ENCODE measurements around the gene LEUTX.
"Not testable (repeated sequence)": the region's sequence is repeated elsewhere in the genome, so short reads cannot be mapped to it uniquely, and the experiment has no call there.

The LEUTX gene

GRCh38 chr19:39802958-39803357 is 24.3 kb downstream of the LEUTX start:
- Histone ChIP-seq H3K27ac (replicated peaks; ENCODE audit: low read length) (no peak overlapping the region), H2AFZ (ENCODE audit: low read length) (peak overlapping the region; percentile 63), H4K8ac (ENCODE audit: low read depth, low read length) (no peak overlapping the region), H3K23ac (ENCODE audit: low read depth, low read length, poor library complexity) (no peak overlapping the region), H3K14ac (ENCODE audit: low read length) (no peak overlapping the region), H3K9ac (ENCODE audit: low read depth, low read length, poor library complexity) (no peak overlapping the region), H2BK15ac (ENCODE audit: low read length) (no peak overlapping the region), H3K4me3 (ENCODE audit: low read length in 2 of 2) (no peak overlapping the region), H2BK5ac (ENCODE audit: low read length) (no peak overlapping the region), H3K18ac (ENCODE audit: low read length) (no peak overlapping the region), H3K4me1 (ENCODE audit: control insufficient read depth in 2 of 2, insufficient read depth in 1 of 2, low read depth in 1 of 2, low read length in 2 of 2) (peaks cover 0 to 4% of the 10 kb centered on the region in 2 donors), H3K79me1 (ENCODE audit: low read depth, low read length) (no peaks in the 10 kb centered on the region), H3K4me2 (ENCODE audit: insufficient read depth, low read length, poor library complexity, severe bottlenecking) (no peak overlapping the region), H3K27me3 (ENCODE audit: control insufficient read depth in 3 of 3, insufficient read depth in 3 of 3, low read depth in 1 of 3, low read length in 3 of 3) (peaks cover 0 to 26% (median 0%) of the 10 kb centered on the region in 3 experiments), H4K91ac (ENCODE audit: low read depth, low read length, poor library complexity) (no peak overlapping the region), H2AK5ac (ENCODE audit: low read depth, low read length) (no peak overlapping the region), H2BK12ac (ENCODE audit: low read length) (no peak overlapping the region), H3K36me3 (replicated peaks in 1 of 2; ENCODE audit: control insufficient read depth in 2 of 2, insufficient read depth in 2 of 2, low read length in 2 of 2) (no peaks in the 10 kb centered on the region), H2BK120ac (ENCODE audit: low read depth, low read length) (no peak overlapping the region), H3K4ac (ENCODE audit: low read length) (no peak overlapping the region), H3K9me3 (replicated peaks in 1 of 2; ENCODE audit: control insufficient read depth in 2 of 2, insufficient read depth in 1 of 2, low read depth in 1 of 2, low read length in 2 of 2) (no peaks in the 10 kb centered on the region)
- DNase-seq (ENCODE audit: low spot score) = no peak
- WGBS, 2 donors (ENCODE audit: extremely low coverage in 2 of 2, insufficient read length in 2 of 2, insufficient replicate concordance in 1 of 2) = no CpG with 5 or more reads among the region's 4 CpGs

DNA sequence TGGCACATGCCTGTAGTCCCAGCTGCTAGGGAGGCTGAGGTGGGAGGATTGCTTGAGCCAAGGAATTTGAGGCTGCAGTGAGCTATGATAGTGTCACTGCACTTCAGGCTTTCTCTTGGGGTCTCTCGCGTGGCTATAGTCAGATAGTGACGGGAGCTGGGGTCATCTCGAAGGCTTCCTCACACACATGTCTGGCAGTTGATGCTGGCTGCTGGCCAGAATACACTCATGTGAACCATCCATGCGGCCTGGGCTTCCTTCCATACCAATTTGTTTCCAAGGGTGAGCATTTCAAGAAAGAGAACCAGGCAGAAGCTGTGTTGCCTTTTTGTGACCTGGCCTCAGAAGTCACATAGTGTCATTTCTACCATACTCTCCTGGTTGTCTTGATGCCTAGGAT is 26.4 kb downstream of the LEUTX start:
- H2AFZ ChIP-seq (ENCODE audit: low read length) = no peak overlapping the region
- H3K9me3 ChIP-seq (replicated peaks in 1 of 2; ENCODE audit: control insufficient read depth in 2 of 2, insufficient read depth in 1 of 2, low read depth in 1 of 2, low read length in 2 of 2) = no peaks in the 10 kb centered on the region
- H2AK5ac ChIP-seq (ENCODE audit: low read depth, low read length) = no peak overlapping the region
- H3K4me2 ChIP-seq (ENCODE audit: insufficient read depth, low read length, poor library complexity, severe bottlenecking) = no peak overlapping the region
- no peak overlapping the region for H2BK5ac ChIP-seq (ENCODE audit: low read length)
- no peak overlapping the region for H3K4me3 ChIP-seq (ENCODE audit: low read length in 2 of 2)
- no peak overlapping the region for H2BK12ac ChIP-seq (ENCODE audit: low read length)
- H3K27me3 ChIP-seq (ENCODE audit: control insufficient read depth in 3 of 3, insufficient read depth in 3 of 3, low read depth in 1 of 3, low read length in 3 of 3) = peaks cover 0 to 18% (median 0%) of the 10 kb centered on the region in 3 experiments
- H2BK15ac ChIP-seq (ENCODE audit: low read length) = no peak overlapping the region
- no peak overlapping the region for H4K91ac ChIP-seq (ENCODE audit: low read depth, low read length, poor library complexity)
- no peak overlapping the region for H3K23ac ChIP-seq (ENCODE audit: low read depth, low read length, poor library complexity)
- no peak overlapping the region for H3K4ac ChIP-seq (ENCODE audit: low read length)
- no peak overlapping the region for H3K18ac ChIP-seq (ENCODE audit: low read length)
- H4K8ac ChIP-seq (ENCODE audit: low read depth, low read length) = no peak overlapping the region
- peaks cover 0 to 4% of the 10 kb centered on the region in 2 donors for H3K4me1 ChIP-seq (ENCODE audit: control insufficient read depth in 2 of 2, insufficient read depth in 1 of 2, low read depth in 1 of 2, low read length in 2 of 2)
- no CpG with 5 or more reads among the region's 5 CpGs for WGBS, 2 donors (ENCODE audit: extremely low coverage in 2 of 2, insufficient read length in 2 of 2, insufficient replicate concordance in 1 of 2)
- H3K27ac ChIP-seq (replicated peaks; ENCODE audit: low read length) = no peak overlapping the region
- H3K36me3 ChIP-seq (replicated peaks in 1 of 2; ENCODE audit: control insufficient read depth in 2 of 2, insufficient read depth in 2 of 2, low read length in 2 of 2) = no peaks in the 10 kb centered on the region
- H2BK120ac ChIP-seq (ENCODE audit: low read depth, low read length) = no peak overlapping the region
- no peak for DNase-seq (ENCODE audit: low spot score)
- H3K9ac ChIP-seq (ENCODE audit: low read depth, low read length, poor library complexity) = no peak overlapping the region
- no peak overlapping the region for H3K14ac ChIP-seq (ENCODE audit: low read length)
- H3K79me1 ChIP-seq (ENCODE audit: low read depth, low read length) = no peaks in the 10 kb centered on the region

DNA sequence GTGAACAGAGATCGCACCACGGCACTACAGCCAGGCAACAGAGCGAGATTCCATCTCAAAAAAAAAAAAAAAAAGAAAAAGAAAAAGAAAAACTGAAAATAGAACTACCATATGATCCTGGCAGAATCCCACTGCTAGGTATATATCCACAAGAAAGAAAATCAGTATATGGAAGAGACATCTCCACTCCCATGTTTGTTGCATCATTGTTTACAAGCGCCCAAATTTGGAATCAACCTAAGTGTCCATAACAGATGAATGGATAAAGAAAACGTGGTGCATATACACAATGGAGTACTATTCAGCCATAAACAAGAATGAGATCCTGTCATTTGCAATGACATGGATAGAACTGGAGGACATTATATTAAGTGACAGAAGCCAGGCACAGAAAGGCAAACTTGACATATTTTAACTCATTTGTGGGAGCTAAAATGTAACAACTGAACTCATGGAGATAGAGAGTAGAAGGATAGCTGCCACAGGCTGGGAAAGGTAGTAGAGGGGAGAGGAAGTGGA is 29.3 kb downstream of the LEUTX start:
- no peak overlapping the region for H4K8ac ChIP-seq (ENCODE audit: low read depth, low read length)
- H3K36me3 ChIP-seq (replicated peaks in 1 of 2; ENCODE audit: control insufficient read depth in 2 of 2, insufficient read depth in 2 of 2, low read length in 2 of 2) = no peaks in the 10 kb centered on the region
- H3K14ac ChIP-seq (ENCODE audit: low read length) = no peak overlapping the region
- no peak overlapping the region for H3K4ac ChIP-seq (ENCODE audit: low read length)
- no peak overlapping the region for H4K91ac ChIP-seq (ENCODE audit: low read depth, low read length, poor library complexity)
- WGBS, 2 donors (ENCODE audit: extremely low coverage in 2 of 2, insufficient read length in 2 of 2, insufficient replicate concordance in 1 of 2) = no CpG with 5 or more reads among the region's 5 CpGs
- H3K27ac ChIP-seq (replicated peaks; ENCODE audit: low read length) = no peak overlapping the region
- no peak overlapping the region for H3K9ac ChIP-seq (ENCODE audit: low read depth, low read length, poor library complexity)
- H2AK5ac ChIP-seq (ENCODE audit: low read depth, low read length) = no peak overlapping the region
- no peak overlapping the region for H3K23ac ChIP-seq (ENCODE audit: low read depth, low read length, poor library complexity)
- no peak overlapping the region for H2BK15ac ChIP-seq (ENCODE audit: low read length)
- no peak overlapping the region for H3K18ac ChIP-seq (ENCODE audit: low read length)
- H3K27me3 ChIP-seq (ENCODE audit: control insufficient read depth in 3 of 3, insufficient read depth in 3 of 3, low read depth in 1 of 3, low read length in 3 of 3) = peaks cover 0 to 10% (median 0%) of the 10 kb centered on the region in 3 experiments
- H2BK12ac ChIP-seq (ENCODE audit: low read length) = no peak overlapping the region
- peaks cover 0 to 2% of the 10 kb centered on the region in 2 donors for H3K4me1 ChIP-seq (ENCODE audit: control insufficient read depth in 2 of 2, insufficient read depth in 1 of 2, low read depth in 1 of 2, low read length in 2 of 2)
- H2BK5ac ChIP-seq (ENCODE audit: low read length) = no peak overlapping the region
- H3K4me2 ChIP-seq (ENCODE audit: insufficient read depth, low read length, poor library complexity, severe bottlenecking) = no peak overlapping the region
- no peak overlapping the region for H2BK120ac ChIP-seq (ENCODE audit: low read depth, low read length)
- H2AFZ ChIP-seq (ENCODE audit: low read length) = no peak overlapping the region
- H3K79me1 ChIP-seq (ENCODE audit: low read depth, low read length) = no peaks in the 10 kb centered on the region
- no peaks in the 10 kb centered on the region for H3K9me3 ChIP-seq (replicated peaks in 1 of 2; ENCODE audit: control insufficient read depth in 2 of 2, insufficient read depth in 1 of 2, low read depth in 1 of 2, low read length in 2 of 2)
- no peak overlapping the region for H3K4me3 ChIP-seq (ENCODE audit: low read length in 2 of 2)
- DNase-seq (ENCODE audit: low spot score) = no peak

GRCh38 chr19:39808688-39809087 is 30.0 kb downstream of the LEUTX start:
- not testable (repeated sequence) for H2BK5ac ChIP-seq (ENCODE audit: low read length); H2BK12ac ChIP-seq (ENCODE audit: low read length); H3K9me3 ChIP-seq (replicated peaks in 1 of 2; ENCODE audit: control insufficient read depth in 2 of 2, insufficient read depth in 1 of 2, low read depth in 1 of 2, low read length in 2 of 2); H2BK120ac ChIP-seq (ENCODE audit: low read depth, low read length); H3K23ac ChIP-seq (ENCODE audit: low read depth, low read length, poor library complexity); H2AK5ac ChIP-seq (ENCODE audit: low read depth, low read length); H3K27ac ChIP-seq (replicated peaks; ENCODE audit: low read length); H4K8ac ChIP-seq (ENCODE audit: low read depth, low read length); DNase-seq (ENCODE audit: low spot score); H3K4ac ChIP-seq (ENCODE audit: low read length); H3K36me3 ChIP-seq (replicated peaks in 1 of 2; ENCODE audit: control insufficient read depth in 2 of 2, insufficient read depth in 2 of 2, low read length in 2 of 2); H3K14ac ChIP-seq (ENCODE audit: low read length); H2AFZ ChIP-seq (ENCODE audit: low read length); H3K18ac ChIP-seq (ENCODE audit: low read length); H3K4me3 ChIP-seq (ENCODE audit: low read length in 2 of 2); H3K9ac ChIP-seq (ENCODE audit: low read depth, low read length, poor library complexity); H3K27me3 ChIP-seq (ENCODE audit: control insufficient read depth in 3 of 3, insufficient read depth in 3 of 3, low read depth in 1 of 3, low read length in 3 of 3); H3K4me1 ChIP-seq (ENCODE audit: control insufficient read depth in 2 of 2, insufficient read depth in 1 of 2, low read depth in 1 of 2, low read length in 2 of 2); H4K91ac ChIP-seq (ENCODE audit: low read depth, low read length, poor library complexity); H3K4me2 ChIP-seq (ENCODE audit: insufficient read depth, low read length, poor library complexity, severe bottlenecking); H2BK15ac ChIP-seq (ENCODE audit: low read length); H3K79me1 ChIP-seq (ENCODE audit: low read depth, low read length)
- WGBS, 2 donors (ENCODE audit: extremely low coverage in 2 of 2, insufficient read length in 2 of 2, insufficient replicate concordance in 1 of 2) = no CpG with 5 or more reads among the region's 7 CpGs

All from neuronal stem cell (in vitro differentiated cells).